NCI-H524 treated with DMSO at 0.1 percent for 48 hours (cell line): ENCODE results near the gene BCL2L1.
"Not testable (repeated sequence)": the region's sequence is repeated elsewhere in the genome, so short reads cannot be mapped to it uniquely, and the experiment has no call there.

Experiments
- DNase-seq: peaks from one replicate; lab custom pipeline; 2025; lab: John Stamatoyannopoulos, UW

The BCL2L1 gene

GRCh38 chr20:31674895-31675827 is 47.5 kb downstream of the BCL2L1 start:
- DNase-seq, result no peak

DNA sequence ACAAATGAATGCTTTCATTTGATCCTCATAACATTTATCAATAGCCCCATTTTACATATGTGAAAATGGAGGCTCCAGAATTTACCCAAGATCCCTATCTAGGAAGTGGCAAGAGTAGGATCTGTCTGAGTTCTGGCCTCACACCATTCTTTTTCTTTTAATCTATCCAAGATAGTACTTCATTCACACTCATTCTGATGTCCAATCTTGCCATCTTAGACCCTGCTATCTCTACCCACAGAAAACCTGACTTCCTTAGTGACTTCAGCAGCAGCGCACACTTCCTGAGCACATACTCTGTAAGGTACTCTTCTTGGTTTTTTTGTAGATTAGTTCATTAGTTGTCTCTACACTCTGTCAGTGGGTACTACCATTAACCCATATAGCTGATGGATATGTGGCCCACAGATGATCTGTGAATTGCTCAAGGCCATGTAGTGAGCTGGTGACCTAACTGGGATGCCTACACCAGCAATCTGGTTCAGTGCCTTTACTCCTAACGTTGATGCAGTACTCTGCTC is 48.7 kb downstream of the BCL2L1 start:
- DNase-seq, result no peak

GRCh38 chr20:31673435-31673834 is 49.2 kb downstream of the BCL2L1 start:
- no peak for DNase-seq

DNA sequence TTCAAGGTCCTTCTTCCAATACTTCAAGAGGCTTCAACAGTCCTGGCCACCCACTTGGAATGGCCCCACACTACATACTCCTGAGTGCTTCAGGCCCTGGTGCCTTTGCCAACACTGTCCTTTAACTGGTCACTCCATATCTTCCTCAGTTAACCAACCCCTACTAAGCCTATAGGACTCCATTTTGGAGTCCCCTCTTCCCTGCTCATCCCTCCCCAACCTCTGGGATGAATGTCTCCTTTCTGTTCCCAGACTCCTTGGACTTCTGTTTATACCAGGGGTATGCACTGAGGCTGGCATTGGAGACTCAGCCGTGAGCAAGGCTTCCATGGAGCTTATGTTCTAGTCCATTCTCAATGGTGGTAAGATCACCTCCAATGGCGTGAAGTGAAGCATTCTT is 51.3 kb downstream of the BCL2L1 start:
- DNase-seq, result no peak

DNA sequence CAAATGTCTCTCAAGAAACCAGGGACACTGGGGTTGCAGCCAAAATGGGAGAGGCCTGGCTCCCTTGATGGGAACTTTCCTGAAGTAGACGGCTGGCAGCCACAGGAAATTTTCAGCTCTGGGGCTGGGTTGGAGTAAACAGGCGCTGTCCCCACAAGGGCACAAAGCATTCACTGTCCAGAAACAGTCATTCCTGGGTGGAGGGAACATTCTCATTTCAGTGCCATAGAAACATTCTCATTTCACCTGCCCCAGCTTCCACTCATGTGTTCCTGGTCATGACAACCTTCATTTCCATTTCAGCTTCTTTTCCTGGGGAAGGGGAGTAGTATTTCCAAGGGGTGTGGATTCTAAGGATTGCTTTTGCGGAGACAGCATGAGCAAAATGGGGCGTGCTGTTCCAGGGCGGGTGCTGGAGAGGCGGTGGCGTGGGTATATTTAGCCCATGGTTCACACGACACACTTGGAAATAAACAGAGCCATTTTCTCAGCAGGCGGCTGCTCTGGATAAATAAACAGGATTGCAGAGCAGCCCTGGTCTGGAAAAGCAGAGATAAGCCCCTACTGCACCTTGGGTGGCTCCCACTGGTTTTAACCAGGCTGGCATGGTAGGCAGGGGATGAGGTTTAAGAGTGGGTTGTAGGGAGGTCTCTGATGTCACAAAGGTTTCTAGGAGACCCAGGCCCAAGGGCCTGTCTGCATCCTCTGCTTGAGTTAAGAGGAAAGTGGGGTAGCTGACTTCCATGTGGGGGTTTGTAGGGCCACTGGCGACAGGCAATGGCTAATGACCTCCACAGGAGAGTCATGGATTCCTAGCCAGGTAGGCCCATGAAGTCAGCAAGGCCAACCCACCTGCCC is 52.1 kb downstream of the BCL2L1 start:
- DNase-seq, result no peak

DNA sequence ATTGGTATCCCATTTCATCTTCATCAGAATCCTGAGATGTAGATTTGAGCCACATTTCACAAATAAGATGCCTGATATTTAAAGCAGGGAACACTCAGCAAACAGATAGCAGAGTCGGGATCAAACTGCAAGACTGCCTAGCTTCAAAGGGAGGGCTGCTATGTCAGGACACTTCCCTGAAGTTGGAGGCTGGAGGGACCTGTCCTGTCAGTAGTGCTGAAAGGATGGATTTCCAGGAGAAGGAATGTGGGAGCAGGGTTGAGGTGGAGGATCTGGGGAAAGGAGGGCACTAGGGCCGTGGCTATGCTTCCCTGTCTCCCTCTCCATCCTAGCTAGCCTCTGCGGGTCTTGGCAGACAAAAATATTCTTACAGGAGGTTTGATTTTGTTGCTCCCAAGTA is 52.8 kb downstream of the BCL2L1 start:
- no peak for DNase-seq

DNA sequence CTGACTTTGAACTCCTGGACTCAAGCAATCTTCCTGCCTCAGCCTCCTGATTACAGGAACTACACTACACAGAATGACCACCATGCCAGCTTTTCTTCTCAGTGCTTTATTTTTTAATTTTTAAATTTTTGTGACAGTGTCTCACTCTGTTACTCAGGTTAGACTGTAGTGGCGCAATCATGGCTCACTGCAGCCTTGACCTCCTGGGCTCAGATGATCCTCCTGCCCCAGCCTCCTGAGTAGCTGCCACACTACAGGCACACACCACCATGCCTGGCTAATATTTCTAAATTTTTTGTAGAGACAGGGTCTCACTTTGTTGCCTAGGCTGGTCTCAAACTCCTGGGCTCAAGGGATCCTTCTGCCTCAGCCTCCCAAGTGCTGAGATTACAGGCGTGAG is 53.7 kb downstream of the BCL2L1 start:
- DNase-seq, result not testable (repeated sequence)

- DNase-seq, result no peak
Measured at GRCh38 chr20:31667315-31668285, 55.1 kb downstream of the BCL2L1 start.

GRCh38 chr20:31666258-31667042 is 56.2 kb downstream of the BCL2L1 start:
- DNase-seq, result no peak

- no peak for DNase-seq
Measured at GRCh38 chr20:31665753-31666152, 56.9 kb downstream of the BCL2L1 start.

- DNase-seq, result no peak
Measured at GRCh38 chr20:31664696-31665354, 57.8 kb downstream of the BCL2L1 start.

GRCh38 chr20:31663838-31664695 is 58.6 kb downstream of the BCL2L1 start:
- no peak for DNase-seq

GRCh38 chr20:31663524-31663837 is 59.2 kb downstream of the BCL2L1 start:
- no peak for DNase-seq

DNA sequence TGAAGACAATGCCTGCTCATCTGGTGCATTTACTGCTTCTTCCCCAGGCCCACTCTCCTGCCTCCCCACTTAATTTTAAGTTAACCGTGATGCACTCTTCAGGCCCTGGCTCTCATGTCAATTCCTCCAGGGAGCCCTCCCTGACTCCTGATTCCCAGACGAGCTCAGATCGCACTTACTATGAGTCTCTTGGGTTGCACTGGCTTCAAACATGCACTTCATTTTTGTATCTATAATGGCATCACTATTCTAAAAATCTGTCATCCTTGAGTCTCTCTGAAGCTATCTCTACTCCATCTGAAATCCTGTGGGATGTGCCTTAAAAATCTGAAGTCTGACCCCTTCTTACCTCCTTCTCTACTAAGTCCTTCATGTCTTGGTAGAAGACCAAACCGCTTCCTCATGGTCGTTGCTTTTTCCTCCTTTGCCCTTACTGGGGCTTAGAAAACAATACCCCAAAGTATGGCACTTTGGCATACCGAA is 60.3 kb downstream of the BCL2L1 start:
- DNase-seq, result no peak

DNA sequence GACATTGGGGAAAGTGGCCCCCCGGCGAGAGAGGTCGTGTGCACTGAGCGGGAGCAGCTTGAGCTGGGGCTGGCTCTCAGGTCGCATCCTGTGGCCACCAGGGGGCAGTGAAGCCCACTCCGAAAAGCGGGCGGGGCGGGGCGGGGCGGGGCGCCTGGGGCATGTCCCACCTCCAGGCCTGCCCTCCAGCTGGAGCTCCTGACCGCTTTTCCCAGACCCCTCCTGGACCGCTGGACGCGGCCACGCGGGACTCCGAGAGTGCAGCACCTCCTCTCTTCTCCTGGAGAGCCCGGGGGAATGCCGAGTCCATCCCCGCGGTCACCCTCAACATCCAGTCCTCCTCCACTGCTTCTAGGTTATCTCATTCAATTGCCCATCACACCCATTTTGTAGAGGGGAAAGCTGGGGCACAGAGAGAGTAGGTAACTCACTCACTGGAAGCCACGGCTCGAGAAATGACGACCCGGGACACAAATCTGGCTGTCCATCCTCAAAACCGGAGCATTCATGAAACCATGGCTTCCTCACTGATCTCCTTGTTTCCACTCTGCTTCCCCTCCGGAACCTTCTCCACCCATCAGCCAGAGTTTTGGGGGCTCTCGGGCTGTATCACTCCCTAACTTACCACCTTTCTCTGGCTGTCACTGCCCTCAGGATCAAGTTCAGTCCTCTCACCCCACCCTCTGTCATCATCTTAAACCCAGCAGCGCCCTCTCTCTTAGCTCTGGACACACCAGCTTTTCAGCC is 60.9 kb downstream of the BCL2L1 start:
- no peak for DNase-seq

DNA sequence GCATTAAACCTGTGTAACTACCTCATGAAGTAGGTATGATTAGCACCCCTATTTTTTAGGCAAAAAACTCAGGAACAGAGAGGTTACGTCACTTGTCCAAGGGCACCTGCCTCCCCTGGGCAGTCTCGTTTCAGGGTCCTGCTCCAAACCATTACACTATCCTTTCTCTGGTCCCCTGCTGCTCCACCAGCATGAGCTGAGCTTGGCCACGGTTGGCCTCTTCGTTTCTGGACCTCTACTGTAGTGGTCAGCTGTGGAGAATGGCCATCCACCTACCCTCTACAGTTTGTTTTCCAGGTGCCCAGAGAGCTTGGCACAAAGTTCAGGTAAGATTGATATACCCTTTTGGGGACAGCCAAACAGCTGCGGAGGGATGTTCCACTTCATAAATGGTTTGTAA is 68.1 kb downstream of the BCL2L1 start:
- DNase-seq, result no peak

GRCh38 chr20:31653561-31653960 is 69.1 kb downstream of the BCL2L1 start:
- no peak for DNase-seq

- DNase-seq, result no peak
Measured at GRCh38 chr20:31652917-31653396, 69.7 kb downstream of the BCL2L1 start.
